H1 (cell line): ENCODE measurements around the gene CAMK2N2. TPM values are rescaled to one million over a fixed set of nuclear protein-coding genes. Genes with fewer than 3 reads are reported as not detected.

Experiments used
- CTCF ChIA-PET: fragments of 300-600 bp; sonication (Branson Sonifier 250); formaldehyde crosslinking; loops from one replicate; lab custom pipeline; 2021; ENCODE audit not compliant: partially characterized antibody; lab: Charles Lee
- POLR2A ChIA-PET: fragments of 300-600 bp; sonication (Branson Sonifier 250); formaldehyde crosslinking; loops from one replicate; lab custom pipeline; 2021; ENCODE audit warnings: inconsistent platforms; ENCODE audit not compliant: partially characterized antibody; lab: Charles Lee
- DNase-seq, 2 experiments: peaks; one replicate each; pipeline versions ENCODE4 v3.0.0 to v3.0.0-alpha.2; 2010 to 2022; ENCODE audit warnings: low spot score in 2 of 2, low read depth in 1 of 2, mixed read lengths in 1 of 2
- FAIRE-seq: peaks from 2 replicates; lab custom pipeline; 2011; peaks lifted over from hg19 to GRCh38; lab: Jason Lieb, UNC
- H2AFZ ChIP-seq: 2 replicates; pipeline ENCODE4 v1.8.1; 2012; ENCODE audit warnings: low read length, inconsistent platforms
- H2AK5ac ChIP-seq: 2 replicates; pipeline ENCODE4 v1.6.1; 2013; ENCODE audit warnings: low read depth, low read length
- H2BK120ac ChIP-seq: replicated peaks from 2 replicates; pipeline ENCODE3; 2013; ENCODE audit warnings: low read depth, low read length, inconsistent platforms
- H2BK12ac ChIP-seq: 2 replicates; pipeline ENCODE4 v1.6.1; 2013; ENCODE audit warnings: low read depth, low read length
- H2BK15ac ChIP-seq: 2 replicates; pipeline ENCODE4 v1.6.1; 2013; ENCODE audit warnings: low read length
- H2BK20ac ChIP-seq: 2 replicates; pipeline ENCODE4 v1.6.1; 2013; ENCODE audit warnings: low read length
- H2BK5ac ChIP-seq: 2 replicates; pipeline ENCODE4 v1.6.1; 2013; ENCODE audit warnings: low read depth, low read length
- H3K14ac ChIP-seq: 2 replicates; pipeline ENCODE4 v1.6.1; 2013; ENCODE audit warnings: inconsistent platforms; ENCODE audit not compliant: insufficient read length
- H3K18ac ChIP-seq: 2 replicates; pipeline ENCODE4 v1.6.1; 2013; ENCODE audit warnings: low read length; ENCODE audit errors: extremely low read depth
- H3K23ac ChIP-seq: 2 replicates; pipeline ENCODE4 v1.6.1; 2013; ENCODE audit warnings: inconsistent platforms; ENCODE audit not compliant: insufficient read length
- H3K23me2 ChIP-seq: 2 replicates; pipeline ENCODE4 v1.6.1; 2013; ENCODE audit warnings: low read depth, low read length
- H3K27ac ChIP-seq: 2 replicates; pipeline ENCODE4 v1.6.1; 2011; ENCODE audit warnings: low read depth, low read length, inconsistent platforms
- H3K27me3 ChIP-seq, 4 experiments: replicated peaks in 1 of 4; 1 replicate in 1 of 4; 2 replicates in 3 of 4; pipeline versions ENCODE4 v1.6.1 to v1.8.1; 2011 to 2013; ENCODE audit warnings: low read length in 3 of 4, mild to moderate bottlenecking in 3 of 4, inconsistent platforms in 2 of 4, mixed read lengths in 2 of 4, moderate library complexity in 1 of 4; ENCODE audit not compliant: control insufficient read depth in 3 of 4, insufficient read depth in 3 of 4; ENCODE audit errors: extremely low read depth in 1 of 4
- H3K36me3 ChIP-seq, 4 experiments: 2 replicates each; pipeline versions ENCODE4 v1.6.1 to v1.8.1; 2011 to 2013; ENCODE audit warnings: mild to moderate bottlenecking in 4 of 4, low read length in 3 of 4, moderate library complexity in 2 of 4, control low read depth in 1 of 4, inconsistent platforms in 1 of 4; ENCODE audit not compliant: insufficient read depth in 4 of 4, control insufficient read depth in 2 of 4
- H3K4ac ChIP-seq: replicated peaks from 2 replicates; pipeline ENCODE3; 2013; ENCODE audit warnings: low read length, low read depth, mixed read lengths, inconsistent platforms; ENCODE audit not compliant: insufficient read length
- H3K4me1 ChIP-seq, 4 experiments: replicated peaks in 1 of 4; 1 replicate in 1 of 4; 2 replicates in 3 of 4; pipeline versions ENCODE4 v1.6.1 to v1.8.1; 2011 to 2013; ENCODE audit warnings: low read length in 3 of 4, inconsistent platforms in 2 of 4, mixed read lengths in 1 of 4; ENCODE audit not compliant: insufficient read depth in 4 of 4, control insufficient read depth in 3 of 4
- H3K4me2 ChIP-seq, 2 experiments: 2 replicates each; pipeline versions ENCODE4 v1.6.1 to v1.8.1; 2011 to 2013; ENCODE audit warnings: low read depth in 2 of 2, low read length in 2 of 2, control low read depth in 1 of 2, inconsistent platforms in 1 of 2, mild to moderate bottlenecking in 1 of 2; ENCODE audit not compliant: insufficient read depth in 1 of 2
- H3K4me3 ChIP-seq, 4 experiments: fragments of 200-600, 300-600 bp in 1 of 4; sonication (generic), shearing (Covaris generic), sonication (Bioruptor Twin) in 1 of 4; 2 replicates each; pipeline versions ENCODE4 v1.5.1 to v1.8.1; 2011 to 2016; ENCODE audit warnings: low read length in 4 of 4, low read depth in 3 of 4, control low read depth in 2 of 4, inconsistent platforms in 2 of 4, mild to moderate bottlenecking in 2 of 4, mixed read lengths in 1 of 4, moderate library complexity in 1 of 4; ENCODE audit not compliant: insufficient read depth in 2 of 4; ENCODE audit errors: extremely low read depth in 1 of 4
- H3K56ac ChIP-seq: replicated peaks from 2 replicates; pipeline ENCODE3; 2013; ENCODE audit warnings: low read depth, mild to moderate bottlenecking, mixed read lengths, low read length, inconsistent platforms; ENCODE audit not compliant: insufficient read length
- H3K79me1 ChIP-seq: 2 replicates; pipeline ENCODE4 v1.6.1; 2013; ENCODE audit warnings: low read depth, low read length, control low read depth
- H3K79me2 ChIP-seq, 2 experiments: 2 replicates each; pipeline versions ENCODE4 v1.6.1 to v1.8.1; 2012 to 2013; ENCODE audit warnings: low read length in 2 of 2, mild to moderate bottlenecking in 2 of 2, inconsistent platforms in 1 of 2; ENCODE audit not compliant: insufficient read depth in 2 of 2, control insufficient read depth in 1 of 2
- H3K9ac ChIP-seq, 4 experiments: replicated peaks in 1 of 4; 1 replicate in 1 of 4; 2 replicates in 3 of 4; pipeline versions ENCODE4 v1.6.1 to v1.8.1; 2011 to 2013; ENCODE audit warnings: low read depth in 3 of 4, low read length in 3 of 4, control low read depth in 2 of 4, mild to moderate bottlenecking in 2 of 4, moderate library complexity in 2 of 4, inconsistent platforms in 1 of 4; ENCODE audit errors: extremely low read depth in 1 of 4
- H3K9me3 ChIP-seq, 2 experiments: 2 replicates each; pipeline versions ENCODE4 v1.6.1 to v1.8.1; 2012 to 2013; ENCODE audit warnings: mild to moderate bottlenecking in 2 of 2, moderate library complexity in 2 of 2, control low read depth in 1 of 2, inconsistent platforms in 1 of 2, low read depth in 1 of 2, low read length in 1 of 2, mixed read lengths in 1 of 2; ENCODE audit not compliant: insufficient read depth in 2 of 2
- H4K20me1 ChIP-seq, 2 experiments: replicated peaks in 1 of 2; 2 replicates each; pipeline versions ENCODE3 to v1.8.1; 2011 to 2013; ENCODE audit warnings: inconsistent platforms in 2 of 2, low read length in 2 of 2, mild to moderate bottlenecking in 1 of 2; ENCODE audit not compliant: insufficient read depth in 2 of 2, control insufficient read depth in 1 of 2
- H4K5ac ChIP-seq: 2 replicates; pipeline ENCODE4 v1.6.1; 2013; ENCODE audit warnings: low read length, low read depth, mixed read lengths, inconsistent platforms; ENCODE audit not compliant: insufficient read length
- H4K8ac ChIP-seq: 2 replicates; pipeline ENCODE4 v1.8.0; 2013; ENCODE audit warnings: mild to moderate bottlenecking, moderate library complexity, low read length, inconsistent platforms; ENCODE audit not compliant: insufficient read depth; ENCODE audit errors: extremely low read depth
- H4K91ac ChIP-seq: replicated peaks from 2 replicates; pipeline ENCODE3; 2013; ENCODE audit warnings: low read length, mixed read lengths, inconsistent platforms; ENCODE audit not compliant: insufficient read length
- ASH2L ChIP-seq: fragments of 200-600, 300-600 bp; sonication (generic); IDR thresholded peaks from one replicate; pipeline ENCODE4 v1.7.1; 2017; ENCODE audit warnings: low read length
- BRCA1 ChIP-seq: IDR thresholded peaks from 2 replicates; pipeline ENCODE4 v1.6.1; 2012; ENCODE audit warnings: low read depth, low read length, improper control_type of control experiment
- CBX8 ChIP-seq: fragments of 300-800, 300-1000 bp; sonication (generic); IDR thresholded peaks from 2 replicates; pipeline ENCODE4 v1.7.1; 2016; ENCODE audit warnings: low read depth, low read length, borderline replicate concordance
- CHD1 ChIP-seq: IDR thresholded peaks from 2 replicates; pipeline ENCODE4 v1.6.1; 2012; ENCODE audit warnings: low read depth, low read length, improper control_type of control experiment
- GABPA ChIP-seq: IDR thresholded peaks from 2 replicates; pipeline ENCODE4 v1.6.1; 2011; ENCODE audit warnings: mild to moderate bottlenecking, low read length, moderate library complexity, borderline replicate concordance; ENCODE audit not compliant: insufficient read depth
- JUN ChIP-seq: IDR thresholded peaks from 2 replicates; pipeline ENCODE4 v1.6.1; 2011; ENCODE audit warnings: low read depth, mild to moderate bottlenecking, improper control_type of control experiment, low read length
- JUND ChIP-seq: IDR thresholded peaks from 2 replicates; pipeline ENCODE4 v1.6.1; 2011; ENCODE audit warnings: mild to moderate bottlenecking, improper control_type of control experiment, low read length
- MAFK ChIP-seq: IDR thresholded peaks from 2 replicates; pipeline ENCODE4 v1.6.1; 2012; ENCODE audit warnings: low read depth, mild to moderate bottlenecking, improper control_type of control experiment, low read length
- PHF8 ChIP-seq: fragments of 200-600 bp; sonication (generic); conservative IDR thresholded peaks from 2 replicates; pipeline ENCODE4 v1.7.1; 2012; ENCODE audit warnings: low read depth, mild to moderate bottlenecking, inconsistent platforms, low read length, moderate library complexity
- RXRA ChIP-seq: IDR thresholded peaks from 2 replicates; pipeline ENCODE4 v1.6.1; 2011; ENCODE audit warnings: low read depth, mild to moderate bottlenecking, low read length, moderate library complexity; ENCODE audit not compliant: insufficient read depth
- SIX5 ChIP-seq: IDR thresholded peaks from 2 replicates; pipeline ENCODE4 v1.6.1; 2011; ENCODE audit warnings: mild to moderate bottlenecking, low read depth, low read length
- SP1 ChIP-seq: IDR thresholded peaks from 2 replicates; pipeline ENCODE4 v1.6.1; 2011; ENCODE audit warnings: low read depth, low read length
- SP4 ChIP-seq: IDR thresholded peaks from 2 replicates; pipeline ENCODE4 v1.6.1; 2012; ENCODE audit warnings: low read length, inconsistent platforms
- SUZ12 ChIP-seq: fragments of 200-600 bp; sonication (generic); IDR thresholded peaks from 2 replicates; pipeline ENCODE4 v1.6.1; 2012; ENCODE audit warnings: mild to moderate bottlenecking, inconsistent platforms, low read length, moderate library complexity, mixed read lengths
- WGBS, 2 experiments: shearing (Covaris generic) in 1 of 2; methylation state at CpG; one replicate each; pipeline versions ENCODE4 v1.1.6 to v1.1.7; 2013 to 2015; ENCODE audit warnings: low lambda C conversion rate in 2 of 2, mixed read lengths in 2 of 2, inconsistent platforms in 1 of 2, low coverage in 1 of 2, missing lambda C conversion rate in 1 of 2; ENCODE audit not compliant: insufficient replicate concordance in 2 of 2, insufficient coverage in 1 of 2, insufficient read length in 1 of 2; ENCODE audit errors: extremely low coverage in 1 of 2, missing lambda C conversion rate in 1 of 2; 5-methylcytosine and 5-hydroxymethylcytosine counted together
- polyA plus RNA-seq, 7 experiments: library from polyadenylated mRNA; depleted of rRNA in 3 of 7; stranded (reverse) in 5 of 7; unstranded in 2 of 7; fragments of >200 nt in 5 of 7; fragments of 200-250 nt in 2 of 7; gene quantifications; 1 replicate in 5 of 7; 2 replicates in 1 of 7; 4 replicates in 1 of 7; pipeline versions ENCODE4 v1.2.1 to v1.2.3, GENCODE V29; 2011 to 2013; ENCODE audit warnings: missing spikeins in 2 of 7, mixed read lengths in 2 of 7
- total RNA-seq: library from RNA; stranded (reverse); fragmentation: NEBNext Ultra II Directional; extraction: Animal tissue kit (Norgen Biotek cat#: 25700); gene quantifications from 2 replicates; pipeline ENCODE4 v1.2.1, GENCODE V29; 2021
- TF ChIP-seq, protein P1 (sequence below): IDR thresholded peaks from 2 replicates; pipeline ENCODE4 v1.6.1; 2012; ENCODE audit warnings: inconsistent platforms

Gene CAMK2N2
- total and polyA plus RNA-seq, 2 of the 8 experiments (the other 6 are each of a cell fraction or from before 2014, with no cell fraction given): 4.0 to 17.7 TPM

DNA sequence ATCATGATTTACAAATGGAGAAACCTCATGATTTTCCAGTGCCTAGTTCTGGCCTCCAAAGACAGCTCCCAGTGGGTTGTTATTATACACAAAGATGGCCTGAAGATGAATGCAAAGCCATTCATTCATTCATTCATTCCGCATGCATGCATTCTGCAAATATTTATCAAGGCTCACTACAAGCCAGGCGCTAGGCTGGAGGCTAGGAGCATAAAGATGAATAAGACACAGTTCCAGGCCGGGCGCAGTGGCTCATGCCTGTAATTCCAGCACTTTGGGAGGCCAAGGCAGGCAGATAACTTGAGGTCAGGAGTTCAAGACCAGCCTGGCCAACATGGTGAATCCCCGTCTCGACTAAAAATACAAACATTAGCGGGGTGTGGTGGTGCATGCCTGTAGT, 35.3 kb upstream of the CAMK2N2 start:
- Histone ChIP-seq H3K4me3 (no peak overlapping the region), H2BK15ac (no peak overlapping the region), H3K4ac (no peak overlapping the region), H3K36me3 (peaks cover 5 to 15% (median 11%) of the 10 kb centered on the region in 4 experiments), H2BK12ac (no peak overlapping the region), H2BK120ac (no peak overlapping the region), H3K27ac (no peak overlapping the region), H3K23ac (no peak overlapping the region), H4K8ac (no peak overlapping the region), H3K9me3 (no peaks in the 10 kb centered on the region), H3K27me3 (no peaks in the 10 kb centered on the region), H3K23me2 (peaks cover 10% of the 10 kb centered on the region), H3K4me1 (peaks cover 0 to 7% (median 2%) of the 10 kb centered on the region in 4 experiments; a peak in 4 of 7 replicates), H4K20me1 (peaks cover 0 to 6% of the 10 kb centered on the region in 2 experiments), H3K79me2 (peaks cover 8 to 17% of the 10 kb centered on the region in 2 experiments), H2BK5ac (no peak overlapping the region), H2AK5ac (no peak overlapping the region), H4K5ac (no peak overlapping the region), H3K9ac (no peak overlapping the region), H3K14ac (no peak overlapping the region), H4K91ac (no peak overlapping the region), H3K79me1 (peaks cover 8% of the 10 kb centered on the region; the same call in 1 of the 2 replicates), H3K56ac (no peak overlapping the region), H2AFZ (no peak overlapping the region), H3K18ac (no peak overlapping the region), H2BK20ac (no peak overlapping the region), H3K4me2 (no peak overlapping the region)
- no peak for FAIRE-seq
- DNase-seq: no peak
- 88% methylated on average over 6 of the region's 7 CpGs; no CpG with 5 or more reads in 1 of the 2 experiments for WGBS, 2 experiments
- ChIA-PET CTCF (interaction anchor here (0.6 to 8.3 kb wide), 2 partner anchors 70 to 451 kb away, joined by 3 to 52 read pairs; partner anchors contain the start of gene VWA5B2), POLR2A (interaction anchor here (1.5 kb wide), 1 partner anchor 66 kb away, joined by 3 read pairs; no protein-coding TSS in a partner anchor)
- TF ChIP-seq PHF8: no peak
- no peak for TF ChIP-seq GABPA
- no peak for TF ChIP-seq JUN
- TF ChIP-seq CBX8: no peak
- no peak for TF ChIP-seq JUND
- TF ChIP-seq, protein P1, sequence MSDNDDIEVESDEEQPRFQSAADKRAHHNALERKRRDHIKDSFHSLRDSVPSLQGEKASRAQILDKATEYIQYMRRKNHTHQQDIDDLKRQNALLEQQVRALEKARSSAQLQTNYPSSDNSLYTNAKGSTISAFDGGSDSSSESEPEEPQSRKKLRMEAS: no peak
- no peak for TF ChIP-seq SP1
- TF ChIP-seq CHD1: no peak
- no peak for TF ChIP-seq SP4
- TF ChIP-seq BRCA1: no peak
- no peak for TF ChIP-seq RXRA
- no peak for TF ChIP-seq ASH2L
- TF ChIP-seq SIX5: no peak
- TF ChIP-seq SUZ12: no peak
- no peak for TF ChIP-seq MAFK
